ES-I3 (cell line): Measurements from ENCODE around the gene GBX1.

ENCODE experiments used
- H3K36me3 ChIP-seq: 2 replicates; pipeline ENCODE4 v1.6.1; 2013; ENCODE audit warnings: mild to moderate bottlenecking, low read length, control low read depth, moderate library complexity; ENCODE audit not compliant: insufficient read depth
- H3K4me1 ChIP-seq: 2 replicates; pipeline ENCODE4 v1.6.1; 2013; ENCODE audit warnings: mild to moderate bottlenecking, control low read depth, low read length; ENCODE audit not compliant: insufficient read depth
- H3K9ac ChIP-seq: 2 replicates; pipeline ENCODE4 v1.6.1; 2013; ENCODE audit warnings: low read depth, mild to moderate bottlenecking, low read length, moderate library complexity
- H3K9me3 ChIP-seq: 2 replicates; pipeline ENCODE4 v1.6.1; 2013; ENCODE audit warnings: mild to moderate bottlenecking, low read length, moderate library complexity; ENCODE audit not compliant: control insufficient read depth, insufficient read depth

The GBX1 gene

DNA sequence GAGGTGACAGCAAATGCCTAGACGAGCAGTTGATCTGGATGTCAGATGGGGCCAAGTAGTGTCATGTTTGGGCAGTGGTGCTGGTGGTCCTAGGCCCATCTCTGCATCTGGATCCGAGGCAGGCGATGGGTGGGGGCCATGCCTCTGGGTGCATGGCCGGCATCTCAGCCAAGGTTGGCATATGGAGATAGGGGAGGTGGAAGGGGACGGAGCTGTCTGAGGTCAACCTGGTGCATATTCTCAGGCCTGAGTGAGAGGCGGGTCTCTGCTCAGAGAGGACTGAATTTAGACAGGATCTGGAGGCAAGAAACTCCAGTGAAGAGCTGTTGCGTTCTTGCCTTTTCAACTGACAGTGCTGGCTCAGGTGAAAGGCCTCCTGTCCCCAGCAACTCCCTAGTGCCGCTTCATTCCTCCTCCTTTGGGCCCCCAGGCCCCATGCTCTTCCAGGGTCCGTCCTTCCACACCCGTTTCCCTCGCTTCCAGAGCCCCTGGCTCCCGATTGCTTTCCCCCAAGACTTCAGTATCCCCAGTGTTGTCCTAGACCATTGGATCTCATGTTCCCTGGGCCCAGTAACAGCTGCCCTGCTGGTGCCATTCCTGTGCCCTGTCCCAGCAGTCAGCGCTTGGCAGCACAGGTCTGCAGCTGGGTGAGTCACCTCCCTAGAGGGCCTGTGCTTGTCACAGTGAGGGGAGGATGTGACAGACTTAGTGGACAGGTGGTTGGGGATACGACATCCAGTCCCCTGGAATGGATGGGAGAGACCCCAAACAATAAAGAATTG lies 32.6 kb downstream of the GBX1 start:
- Histone ChIP-seq H3K9ac (no peak overlapping the region), H3K36me3 (no peaks in the 10 kb centered on the region; the same call in 1 of the 2 replicates), H3K9me3 (no peaks in the 10 kb centered on the region)

DNA sequence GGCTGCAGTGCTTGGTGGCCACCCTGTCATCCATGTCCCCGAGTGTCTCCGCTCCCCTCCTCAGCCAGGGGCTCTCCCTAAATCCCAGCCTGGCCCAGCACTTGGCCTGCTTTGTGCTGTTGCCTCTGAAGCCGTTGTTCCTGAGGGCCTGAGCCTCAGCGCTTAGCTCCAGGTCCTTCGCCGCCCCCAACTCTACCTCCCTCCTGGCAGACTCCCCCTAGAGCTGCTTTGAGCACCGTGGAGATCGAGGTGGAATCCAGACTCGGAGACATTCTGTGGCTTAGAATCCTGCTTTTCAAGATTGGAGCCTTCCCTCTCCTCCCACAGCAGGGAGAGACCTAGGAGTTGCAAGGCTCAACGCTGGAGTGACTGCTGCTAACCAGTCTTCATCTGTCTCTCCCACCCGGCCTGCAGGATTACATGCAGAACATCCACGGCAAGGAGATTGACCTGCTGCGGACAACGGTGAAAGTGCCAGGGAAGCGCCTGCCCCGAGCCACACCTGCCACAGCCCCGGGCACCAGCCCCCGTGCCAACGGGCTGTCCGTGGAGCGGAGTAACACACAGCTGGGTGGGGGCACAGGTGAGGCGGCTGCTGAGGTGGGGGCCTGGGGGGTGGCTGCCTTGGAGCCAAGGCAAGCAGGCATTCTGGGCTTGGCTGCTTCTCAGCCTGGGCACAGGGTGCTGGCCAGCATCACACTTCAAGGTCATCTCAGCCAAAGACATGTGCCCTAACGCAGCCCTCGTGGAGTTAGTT lies 33.3 kb downstream of the GBX1 start:
- Histone ChIP-seq H3K9ac (no peak overlapping the region), H3K4me1 (peaks cover 6% of the 10 kb centered on the region; the same call in 1 of the 2 replicates), H3K9me3 (no peaks in the 10 kb centered on the region), H3K36me3 (no peaks in the 10 kb centered on the region; the same call in 1 of the 2 replicates)

More for the DNA sequence above, 32.6 kb downstream of the GBX1 start:
- peaks cover 7% of the 10 kb centered on the region; the same call in 1 of the 2 replicates for H3K4me1 ChIP-seq

DNA sequence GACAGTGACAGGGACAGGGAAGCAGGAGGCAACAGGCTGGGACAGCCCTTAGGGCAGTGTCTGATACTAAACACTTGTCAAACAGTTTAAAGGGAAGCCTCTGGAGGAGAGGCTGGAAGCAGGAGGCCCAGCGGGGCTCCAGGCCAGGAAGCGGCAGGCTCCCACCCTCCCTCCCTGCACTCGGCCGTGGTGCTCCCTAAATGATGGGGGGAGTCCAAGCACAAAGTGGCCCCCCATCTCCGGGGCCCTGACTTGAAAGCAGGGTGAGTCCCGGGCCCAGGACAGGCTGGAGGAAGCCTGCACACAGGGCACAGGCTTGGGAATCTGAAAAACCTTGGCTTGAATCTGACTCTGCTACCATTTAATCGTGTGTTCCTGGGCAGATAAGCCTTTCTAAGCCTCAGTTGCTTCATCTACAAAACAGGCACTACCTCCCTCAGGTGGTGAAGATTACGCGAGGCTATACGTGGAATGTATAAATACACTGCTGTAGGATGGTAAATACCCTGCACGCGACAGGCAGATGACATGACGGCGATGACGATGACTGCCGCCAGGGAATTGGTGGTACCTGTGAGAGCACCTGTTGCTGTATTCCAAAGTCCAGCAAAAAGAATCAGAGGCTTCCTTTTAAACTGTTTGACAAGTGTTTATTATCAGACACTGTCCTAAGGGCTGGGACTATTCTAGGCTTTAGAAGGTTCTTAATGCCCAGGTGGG lies 34.1 kb downstream of the GBX1 start:
- H3K36me3 ChIP-seq = no peaks in the 10 kb centered on the region; the same call in 1 of the 2 replicates
- no peaks in the 10 kb centered on the region; the same call in 1 of the 2 replicates for H3K4me1 ChIP-seq
- H3K9me3 ChIP-seq = no peaks in the 10 kb centered on the region
- H3K9ac ChIP-seq = no peak overlapping the region

DNA sequence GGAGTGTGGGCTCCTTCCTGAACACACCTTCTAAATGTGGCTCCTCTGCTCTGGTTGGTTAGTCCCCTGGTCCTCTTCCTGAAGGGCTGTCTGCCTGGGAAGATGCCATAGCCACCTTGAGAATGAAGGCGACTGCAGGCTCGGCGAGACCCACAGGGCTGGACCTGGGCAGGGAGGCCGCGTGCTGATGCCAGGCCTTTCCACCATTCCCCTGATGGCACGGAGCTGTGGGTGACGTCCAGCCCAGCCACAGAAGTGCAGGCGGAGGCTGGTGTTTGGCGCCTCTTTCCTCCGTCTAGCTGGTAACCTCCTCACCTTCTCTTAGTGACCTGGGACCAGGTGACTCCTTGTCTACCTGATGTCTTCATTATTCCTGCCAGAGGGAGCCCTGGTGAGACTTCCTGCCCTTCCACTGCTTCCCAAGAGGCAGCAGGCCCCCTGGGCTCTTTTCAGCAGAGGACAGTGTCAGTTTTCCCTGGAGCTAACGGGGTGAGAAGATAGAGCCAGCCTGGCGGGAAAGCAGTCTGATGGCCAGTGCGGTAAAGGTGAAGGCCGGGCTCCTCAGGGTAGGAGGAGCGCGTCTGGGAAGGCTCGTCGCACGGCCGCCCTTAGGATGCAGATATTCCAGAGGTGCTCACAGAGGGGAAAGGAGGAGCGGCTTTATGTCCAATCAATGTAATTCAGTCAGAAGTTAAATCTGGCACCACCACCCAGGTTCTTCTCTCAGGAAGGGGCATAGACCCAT lies 34.9 kb downstream of the GBX1 start:
- Histone ChIP-seq H3K4me1 (no peaks in the 10 kb centered on the region; the same call in 1 of the 2 replicates), H3K9ac (no peak overlapping the region), H3K9me3 (no peaks in the 10 kb centered on the region), H3K36me3 (no peaks in the 10 kb centered on the region; the same call in 1 of the 2 replicates)

DNA sequence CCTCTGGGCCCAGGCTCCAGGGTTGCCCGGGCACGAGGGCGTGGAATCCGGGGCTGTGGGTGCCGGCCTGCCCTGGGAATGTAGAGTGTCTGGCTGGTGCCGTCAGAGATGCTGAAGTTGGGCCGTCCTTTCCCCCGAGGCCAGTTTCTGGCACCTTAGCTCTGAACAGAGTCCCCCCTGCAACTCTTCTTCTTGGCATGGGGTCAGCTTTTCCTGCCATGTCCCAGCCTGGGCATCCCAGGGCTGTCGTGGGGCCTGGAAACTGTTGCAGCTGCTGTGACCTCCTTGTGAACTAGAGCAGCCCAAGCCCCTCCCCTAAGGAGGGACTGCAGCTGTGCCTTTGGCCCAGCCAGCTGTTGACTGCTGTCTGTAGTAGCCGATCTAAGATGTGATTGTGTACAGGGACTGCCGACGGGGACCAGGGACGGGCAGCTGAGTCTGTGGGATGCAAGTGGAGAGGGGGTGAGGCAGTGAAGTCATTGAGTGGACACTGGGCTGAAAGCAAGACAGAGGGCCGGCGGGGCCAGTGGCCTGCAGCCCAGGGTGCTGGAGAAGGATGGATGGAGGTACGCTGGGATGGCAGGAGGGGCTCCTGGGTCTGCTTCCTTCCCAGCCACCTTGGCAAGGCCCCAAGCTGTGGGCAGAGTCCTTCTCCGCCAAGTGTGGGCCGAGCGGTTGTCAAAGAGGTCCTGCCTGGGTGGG lies 35.8 kb downstream of the GBX1 start:
- Histone ChIP-seq H3K4me1 (peaks cover 3% of the 10 kb centered on the region), H3K36me3 (no peaks in the 10 kb centered on the region; the same call in 1 of the 2 replicates), H3K9ac (no peak overlapping the region), H3K9me3 (no peaks in the 10 kb centered on the region)

DNA sequence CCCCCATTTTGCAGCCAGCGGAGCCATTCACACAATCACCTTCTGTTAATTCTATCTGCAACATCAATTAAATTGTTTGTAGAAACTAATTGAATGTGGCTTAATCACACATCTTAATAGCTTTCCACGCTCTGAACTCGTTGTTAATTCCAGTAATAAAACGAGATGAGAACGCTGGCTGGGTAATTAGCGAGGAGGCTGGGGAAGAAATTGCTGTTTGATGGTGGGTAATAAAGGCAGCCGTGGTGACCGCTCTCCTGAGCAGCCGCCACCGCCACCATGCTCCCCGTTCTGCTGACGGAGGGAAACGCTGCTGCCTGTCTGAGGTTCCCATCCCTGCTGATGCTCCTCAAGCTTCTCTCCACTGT lies 36.3 kb downstream of the GBX1 start:
- Histone ChIP-seq H3K9me3 (no peaks in the 10 kb centered on the region), H3K4me1 (peaks cover 6% of the 10 kb centered on the region), H3K36me3 (no peaks in the 10 kb centered on the region; the same call in 1 of the 2 replicates), H3K9ac (no peak overlapping the region)

DNA sequence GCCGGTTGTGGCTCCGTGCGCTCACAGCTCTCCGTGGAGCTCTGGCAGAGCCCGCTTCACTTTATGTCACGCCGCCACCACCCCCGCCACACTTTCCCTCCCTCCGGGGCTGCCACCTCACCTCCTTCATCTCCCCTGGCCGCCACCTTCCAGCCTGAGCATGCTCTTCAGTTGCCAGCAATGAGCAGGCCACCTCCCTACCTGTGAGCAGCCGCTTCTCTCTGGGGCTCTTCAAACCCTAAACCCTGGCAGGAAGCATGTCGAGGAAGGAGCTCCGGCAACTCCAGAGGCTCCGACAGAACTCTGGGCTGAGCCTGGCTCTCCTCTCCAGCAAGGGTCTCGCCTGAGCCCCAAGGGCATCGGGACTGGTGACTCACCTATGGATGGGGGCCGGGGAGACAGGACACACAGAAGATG lies 36.7 kb downstream of the GBX1 start:
- peaks cover 6% of the 10 kb centered on the region for H3K4me1 ChIP-seq
- no peaks in the 10 kb centered on the region; the same call in 1 of the 2 replicates for H3K36me3 ChIP-seq
- H3K9ac ChIP-seq = no peak overlapping the region
- no peaks in the 10 kb centered on the region for H3K9me3 ChIP-seq

DNA sequence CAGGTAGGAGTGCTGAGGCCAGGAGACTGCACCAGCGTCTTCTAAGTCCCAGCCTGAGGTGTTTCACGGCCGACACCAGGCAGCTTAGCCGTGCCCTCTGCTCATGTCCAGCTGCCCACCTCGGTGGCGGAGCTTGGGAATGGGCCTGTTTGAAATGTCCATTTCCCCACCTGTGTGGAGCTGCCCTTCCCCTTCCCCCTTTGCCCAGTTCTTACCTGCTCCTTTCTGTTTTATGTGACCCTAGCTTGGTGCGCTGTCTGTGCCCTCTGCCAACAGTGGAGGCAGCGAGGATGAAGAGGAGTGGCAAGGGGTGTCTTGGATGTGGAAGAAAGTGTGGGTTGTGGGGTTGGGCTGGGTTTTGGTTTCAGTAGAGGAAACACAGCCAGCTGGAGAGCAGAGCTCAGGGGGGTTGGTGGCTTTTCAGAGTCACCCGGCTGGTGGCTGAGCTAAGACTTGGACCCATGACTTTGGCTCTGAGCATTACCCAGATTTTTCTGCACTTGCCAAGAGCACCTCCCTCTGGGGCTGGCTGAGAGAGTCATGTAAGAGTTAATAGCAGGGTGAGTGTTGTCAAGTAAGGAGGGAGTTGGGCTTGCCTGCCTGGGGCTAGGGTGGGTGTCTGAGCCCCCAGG lies 37.4 kb downstream of the GBX1 start:
- no peaks in the 10 kb centered on the region for H3K36me3 ChIP-seq
- H3K9me3 ChIP-seq = no peaks in the 10 kb centered on the region
- peaks cover 6% of the 10 kb centered on the region for H3K4me1 ChIP-seq
- H3K9ac ChIP-seq = no peak overlapping the region

DNA sequence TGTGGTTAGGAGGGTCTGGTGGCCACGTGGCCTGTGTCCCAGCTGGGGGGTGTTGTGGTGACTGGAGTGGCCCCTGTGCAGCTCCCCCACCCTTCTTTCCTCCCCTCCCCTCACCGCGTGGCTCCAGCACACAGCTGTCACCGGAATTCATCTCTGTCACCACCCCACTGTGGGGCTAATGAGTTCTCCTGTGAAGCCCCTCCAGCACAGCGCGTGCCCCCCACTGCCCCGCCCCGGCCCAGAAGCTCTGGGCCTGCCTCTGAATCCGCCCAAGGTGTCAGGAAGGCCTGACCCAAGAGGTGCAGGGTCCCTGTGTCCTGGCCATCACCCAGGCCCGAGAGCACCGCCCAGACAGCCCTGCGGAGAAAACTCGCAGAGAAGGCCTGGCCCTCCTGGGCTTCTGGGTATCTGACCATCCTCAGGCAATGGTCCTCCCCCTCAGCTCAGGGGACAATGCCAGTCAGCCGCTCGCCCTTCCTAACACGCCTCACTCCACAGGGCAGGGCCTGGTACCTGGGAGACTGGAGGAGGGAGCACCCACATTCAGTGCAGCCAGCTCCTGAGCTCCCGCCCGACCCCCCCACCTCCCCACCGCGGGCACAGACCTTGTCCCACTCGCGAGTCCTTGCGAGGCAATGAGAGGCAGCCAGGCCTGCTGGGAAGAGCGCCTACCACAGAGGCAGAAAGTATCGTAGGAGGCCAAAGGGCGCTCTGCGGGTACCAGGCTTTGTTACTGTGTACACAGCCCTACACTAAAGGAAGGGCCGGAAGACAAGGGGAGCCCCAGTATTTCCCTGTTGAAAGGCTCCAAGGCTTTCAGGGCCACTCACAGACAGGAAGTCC lies 38.2 kb downstream of the GBX1 start:
- H3K4me1 ChIP-seq = peaks cover 6% of the 10 kb centered on the region
- H3K9ac ChIP-seq = no peak overlapping the region
- no peaks in the 10 kb centered on the region for H3K36me3 ChIP-seq
- H3K9me3 ChIP-seq = no peaks in the 10 kb centered on the region

DNA sequence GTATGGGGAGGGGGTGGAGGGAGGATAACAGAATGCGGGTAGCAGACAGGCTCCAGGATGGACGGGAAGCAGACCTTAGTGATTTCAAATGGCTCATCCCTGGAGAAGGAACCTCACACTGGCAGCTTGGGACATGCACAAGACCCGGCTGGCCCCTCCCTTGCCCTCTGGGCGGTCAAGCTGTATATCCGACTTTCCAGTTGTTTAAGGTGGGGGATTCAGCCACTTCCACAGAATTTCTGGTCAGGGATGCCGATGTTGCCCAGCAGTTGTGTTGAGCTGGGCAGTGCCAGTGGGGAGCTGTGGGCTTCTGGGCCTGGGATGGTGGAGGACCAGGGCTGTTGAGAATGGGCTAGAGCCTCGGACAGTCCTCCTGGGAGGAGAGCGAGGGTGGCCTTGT lies 38.8 kb downstream of the GBX1 start:
- H3K4me1 ChIP-seq = peaks cover 6% of the 10 kb centered on the region
- H3K36me3 ChIP-seq = no peaks in the 10 kb centered on the region
- no peaks in the 10 kb centered on the region for H3K9me3 ChIP-seq
- no peak overlapping the region for H3K9ac ChIP-seq

DNA sequence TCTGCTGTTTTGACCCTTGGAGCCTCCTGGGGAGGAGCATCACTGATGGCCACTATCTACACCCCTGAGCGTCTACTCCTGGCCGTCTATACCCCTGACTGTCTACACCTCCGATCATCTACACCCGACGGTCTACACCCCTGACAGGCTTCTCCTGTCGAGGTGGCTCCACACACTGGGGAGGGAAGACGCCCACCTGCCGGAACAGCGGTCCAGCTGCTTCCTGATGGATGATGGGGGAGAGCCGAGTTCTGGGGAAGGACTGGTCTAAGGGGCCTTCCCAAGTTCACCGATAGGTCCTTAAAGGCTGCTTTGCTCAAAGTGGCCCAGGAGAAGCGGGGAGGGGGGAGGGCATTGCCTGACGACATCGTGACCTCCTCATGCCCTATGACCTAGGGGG lies 39.4 kb downstream of the GBX1 start:
- Histone ChIP-seq H3K4me1 (peaks cover 6% of the 10 kb centered on the region), H3K9me3 (no peaks in the 10 kb centered on the region), H3K9ac (no peak overlapping the region), H3K36me3 (no peaks in the 10 kb centered on the region)

DNA sequence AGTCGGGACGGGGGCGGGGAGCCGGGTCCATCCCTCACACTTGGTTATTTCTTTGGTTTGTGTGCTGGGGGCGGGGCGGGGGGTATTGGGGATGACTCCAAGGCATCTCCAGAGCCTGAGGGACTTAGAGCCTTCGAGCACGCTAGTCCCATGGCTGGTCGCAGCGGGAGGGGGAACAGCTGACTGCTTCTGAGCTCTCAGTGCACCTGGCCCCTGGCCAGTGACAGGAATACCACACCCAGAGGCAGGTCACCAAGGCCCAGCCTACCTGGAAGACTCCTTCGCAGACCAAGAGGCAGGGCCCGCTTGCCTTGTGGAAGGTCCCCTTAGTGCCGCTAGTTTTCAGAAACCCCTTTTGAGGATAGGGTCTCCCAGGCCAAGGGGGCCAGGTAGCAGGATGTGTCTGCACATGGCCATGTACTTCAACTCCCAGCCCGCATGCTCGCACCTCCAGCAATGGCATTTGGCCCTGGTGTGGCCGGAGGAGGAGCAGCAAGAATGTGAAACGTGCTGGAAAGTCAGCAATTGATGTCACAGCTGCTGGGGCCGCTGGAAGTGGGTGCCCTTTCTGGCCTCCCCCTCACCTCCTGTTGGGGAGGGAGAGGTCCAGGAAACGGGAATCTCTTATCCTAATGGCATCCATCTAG lies 40.9 kb downstream of the GBX1 start:
- Histone ChIP-seq H3K36me3 (no peaks in the 10 kb centered on the region), H3K9ac (peak overlapping the region; percentile 55; the same call in 1 of the 2 replicates), H3K9me3 (no peaks in the 10 kb centered on the region), H3K4me1 (peaks cover 6% of the 10 kb centered on the region)
